Ovary (tissue), 3 donors: ENCODE measurements around the gene CYP19A1.

Experiments
- CTCF ChIP-seq, 3 donors: fragments of 450-650 bp in 2 of 3; fragments of 200-600 bp in 1 of 3; IDR thresholded peaks; one replicate each; pipeline versions ENCODE4 v1.5.1 to v1.8.0; 2016 to 2022; ENCODE audit warnings: antibody characterized with exemption in 3 of 3, mild to moderate bottlenecking in 1 of 3
- EP300 ChIP-seq: sonication (generic); formaldehyde crosslinking; IDR thresholded peaks from one replicate; pipeline ENCODE4 v1.6.1; 2017; ENCODE audit warnings: antibody characterized with exemption
- POLR2A ChIP-seq: fragments of 450-650 bp; IDR thresholded peaks from one replicate; pipeline ENCODE4 v1.6.1; 2017; ENCODE audit warnings: antibody characterized with exemption, mild to moderate bottlenecking, moderate library complexity
- donor health status: DM: no; HTN: no; CAD: no.

DNA sequence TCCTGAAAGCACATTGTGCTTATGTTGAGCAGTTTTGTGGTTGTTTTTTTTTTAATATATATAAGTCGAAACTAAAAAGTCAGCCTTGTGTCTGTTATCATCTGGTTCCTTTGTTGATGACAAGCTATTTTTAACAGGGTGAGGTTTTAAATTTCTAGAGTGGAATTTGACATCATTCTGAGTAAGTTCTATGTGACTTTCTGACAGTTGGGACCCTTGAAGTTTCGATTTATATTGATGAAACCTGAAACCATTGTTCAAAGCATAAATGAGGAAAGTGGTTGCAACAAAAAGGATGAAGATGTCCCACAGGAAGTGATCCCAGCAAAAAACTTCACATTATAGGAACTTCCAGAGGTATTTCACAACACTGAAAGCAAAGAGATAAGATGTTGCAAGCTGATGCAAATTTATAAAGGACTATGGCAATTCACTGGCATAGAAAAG is 94.0 kb downstream of the CYP19A1 start:
- TF ChIP-seq CTCF (IDR thresholded peaks at IDR 0.05): no peak
- TF ChIP-seq POLR2A: no peak
- no peak for TF ChIP-seq EP300
